Skeletal muscle satellite cell (primary cell): ENCODE results near the gene STRA6. TPM values are rescaled to one million over a fixed set of nuclear protein-coding genes. Genes with fewer than 3 reads are reported as not detected.

Source experiments
- H3K27me3 ChIP-seq: 2 replicates; pipeline ENCODE4 v1.7.0; 2013; ENCODE audit warnings: low read length; ENCODE audit not compliant: control insufficient read depth, insufficient read depth
- H3K36me3 ChIP-seq: 2 replicates; pipeline ENCODE4 v1.7.0; 2013; ENCODE audit warnings: mild to moderate bottlenecking, control low read depth, low read length; ENCODE audit not compliant: insufficient read depth
- H3K4me1 ChIP-seq: 2 replicates; pipeline ENCODE4 v1.7.0; 2013; ENCODE audit warnings: low read length; ENCODE audit not compliant: control insufficient read depth, insufficient read depth
- H3K4me2 ChIP-seq: 2 replicates; pipeline ENCODE4 v1.7.0; 2013; ENCODE audit warnings: mild to moderate bottlenecking, low read length
- H3K4me3 ChIP-seq: 2 replicates; pipeline ENCODE4 v1.7.0; 2013; ENCODE audit warnings: low read length
- H3K9ac ChIP-seq: 2 replicates; pipeline ENCODE4 v1.7.0; 2013; ENCODE audit warnings: mild to moderate bottlenecking, low read depth, low read length, moderate library complexity
- H3K9me3 ChIP-seq: replicated peaks from 2 replicates; pipeline ENCODE4 v1.7.0; 2013; ENCODE audit warnings: mild to moderate bottlenecking, control low read depth, low read length
- total RNA-seq: library from RNA; depleted of rRNA; stranded (reverse); fragments of >200 nt; gene quantifications from 2 replicates; pipeline ENCODE4 v1.2.3, GENCODE V29; 2012; rRNA removed

Gene STRA6, protein sequence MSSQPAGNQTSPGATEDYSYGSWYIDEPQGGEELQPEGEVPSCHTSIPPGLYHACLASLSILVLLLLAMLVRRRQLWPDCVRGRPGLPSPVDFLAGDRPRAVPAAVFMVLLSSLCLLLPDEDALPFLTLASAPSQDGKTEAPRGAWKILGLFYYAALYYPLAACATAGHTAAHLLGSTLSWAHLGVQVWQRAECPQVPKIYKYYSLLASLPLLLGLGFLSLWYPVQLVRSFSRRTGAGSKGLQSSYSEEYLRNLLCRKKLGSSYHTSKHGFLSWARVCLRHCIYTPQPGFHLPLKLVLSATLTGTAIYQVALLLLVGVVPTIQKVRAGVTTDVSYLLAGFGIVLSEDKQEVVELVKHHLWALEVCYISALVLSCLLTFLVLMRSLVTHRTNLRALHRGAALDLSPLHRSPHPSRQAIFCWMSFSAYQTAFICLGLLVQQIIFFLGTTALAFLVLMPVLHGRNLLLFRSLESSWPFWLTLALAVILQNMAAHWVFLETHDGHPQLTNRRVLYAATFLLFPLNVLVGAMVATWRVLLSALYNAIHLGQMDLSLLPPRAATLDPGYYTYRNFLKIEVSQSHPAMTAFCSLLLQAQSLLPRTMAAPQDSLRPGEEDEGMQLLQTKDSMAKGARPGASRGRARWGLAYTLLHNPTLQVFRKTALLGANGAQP
- 0.44 TPM in 1 of 2 replicates, not detected in the other for total RNA-seq

DNA sequence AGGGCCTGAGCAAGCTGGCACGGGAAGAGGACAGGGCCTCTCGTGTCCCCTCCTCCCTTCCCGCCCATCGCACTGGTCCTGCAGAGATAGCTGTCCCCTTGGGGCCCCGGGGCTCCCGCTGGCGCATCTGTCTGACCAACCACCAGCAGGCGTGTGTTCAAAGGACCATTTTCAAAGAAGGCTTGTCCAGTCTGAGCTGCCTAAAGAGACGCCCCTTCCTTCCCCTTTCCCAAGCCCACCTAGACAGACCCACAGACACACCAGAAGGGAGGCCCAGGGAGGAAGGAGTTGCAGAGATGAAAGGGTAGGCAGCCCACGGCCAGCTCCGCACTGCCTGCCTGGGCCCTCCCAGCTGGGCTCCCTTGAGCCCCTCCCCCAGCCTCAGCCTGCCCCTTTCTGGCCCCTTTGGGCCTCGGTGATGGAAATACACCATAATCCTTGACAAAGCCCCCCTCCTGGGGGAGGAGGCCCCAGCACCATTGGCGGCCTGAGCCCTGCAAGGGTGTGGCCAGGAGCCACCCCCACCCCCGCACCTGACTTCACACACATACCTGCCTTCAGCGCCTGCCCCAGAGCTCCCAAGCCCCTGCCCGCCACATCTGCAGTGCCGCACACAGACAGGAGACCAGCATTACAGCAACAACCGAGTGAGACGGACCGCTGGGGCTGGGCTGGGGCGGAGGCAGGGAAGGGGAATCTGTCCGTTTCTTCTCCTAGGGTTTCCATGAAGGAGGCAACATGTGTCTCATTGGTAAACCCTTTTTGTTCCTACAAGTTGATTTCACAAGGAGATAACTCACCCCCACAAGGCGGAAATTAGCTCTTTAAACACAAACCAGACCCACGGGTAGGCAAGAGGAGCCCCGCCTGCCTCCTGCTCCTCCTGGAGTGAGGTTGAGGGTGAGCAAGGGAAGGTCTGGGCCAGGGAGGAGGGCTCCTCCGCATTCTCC lies at the start of gene STRA6:
STRA6 (minus strand) TSS at position 336 of the 950 bp plus-strand sequence. CDS start 520 bp downstream, outside the sequence.
- H3K4me2 ChIP-seq, result no peak within 1 kb of the TSS
- H3K27me3 ChIP-seq, result peaks cover 20% of the 10 kb centered on the region
- no peak within 1 kb of the TSS for H3K9ac ChIP-seq
- H3K4me3 ChIP-seq, result no peak within 1 kb of the TSS
- H3K36me3 ChIP-seq, result no peaks in the 10 kb centered on the region
- H3K9me3 ChIP-seq, result no peaks in the 10 kb centered on the region
- H3K4me1 ChIP-seq, result peaks cover 42% of the 10 kb centered on the region

GRCh38 chr15:74252291-74252690 lies 49.7 kb upstream of the STRA6 start:
- Histone ChIP-seq H3K9me3 (no peaks in the 10 kb centered on the region), H3K4me2 (no peak overlapping the region), H3K4me1 (peaks cover 22% of the 10 kb centered on the region), H3K36me3 (no peaks in the 10 kb centered on the region), H3K9ac (no peak overlapping the region), H3K4me3 (no peak overlapping the region), H3K27me3 (peaks cover 26% of the 10 kb centered on the region)

- no peak overlapping the region for H3K9ac ChIP-seq
- peaks cover 22% of the 10 kb centered on the region for H3K4me1 ChIP-seq
- H3K4me2 ChIP-seq, result no peak overlapping the region
- peaks cover 20% of the 10 kb centered on the region for H3K27me3 ChIP-seq
- H3K36me3 ChIP-seq, result no peaks in the 10 kb centered on the region
- no peaks in the 10 kb centered on the region for H3K9me3 ChIP-seq
- no peak overlapping the region for H3K4me3 ChIP-seq
Measured at GRCh38 chr15:74251131-74251811, 48.7 kb upstream of the STRA6 start.

DNA sequence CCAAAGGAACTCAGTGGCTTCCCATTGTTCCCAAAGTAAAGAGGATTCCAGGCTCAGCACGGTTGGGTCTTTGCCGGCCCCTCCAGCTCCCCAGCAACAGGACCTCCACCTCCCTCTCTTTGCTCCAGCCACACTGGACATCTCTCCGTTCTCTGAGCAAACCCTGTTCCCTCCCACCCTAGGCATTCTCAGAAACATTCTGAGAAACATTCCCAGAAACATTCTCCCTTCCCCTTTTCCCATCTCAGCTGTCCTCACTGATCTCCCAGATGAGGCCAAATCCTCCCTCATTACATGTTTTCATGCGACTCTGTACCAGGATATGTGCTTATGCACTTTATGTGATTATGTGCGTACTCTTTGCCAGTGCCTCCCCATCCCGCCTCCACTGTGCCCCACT lies 47.7 kb upstream of the STRA6 start:
- Histone ChIP-seq H3K4me1 (peaks cover 22% of the 10 kb centered on the region), H3K9ac (no peak overlapping the region), H3K9me3 (no peaks in the 10 kb centered on the region), H3K4me2 (no peak overlapping the region), H3K27me3 (peaks cover 22% of the 10 kb centered on the region), H3K36me3 (no peaks in the 10 kb centered on the region), H3K4me3 (no peak overlapping the region)

DNA sequence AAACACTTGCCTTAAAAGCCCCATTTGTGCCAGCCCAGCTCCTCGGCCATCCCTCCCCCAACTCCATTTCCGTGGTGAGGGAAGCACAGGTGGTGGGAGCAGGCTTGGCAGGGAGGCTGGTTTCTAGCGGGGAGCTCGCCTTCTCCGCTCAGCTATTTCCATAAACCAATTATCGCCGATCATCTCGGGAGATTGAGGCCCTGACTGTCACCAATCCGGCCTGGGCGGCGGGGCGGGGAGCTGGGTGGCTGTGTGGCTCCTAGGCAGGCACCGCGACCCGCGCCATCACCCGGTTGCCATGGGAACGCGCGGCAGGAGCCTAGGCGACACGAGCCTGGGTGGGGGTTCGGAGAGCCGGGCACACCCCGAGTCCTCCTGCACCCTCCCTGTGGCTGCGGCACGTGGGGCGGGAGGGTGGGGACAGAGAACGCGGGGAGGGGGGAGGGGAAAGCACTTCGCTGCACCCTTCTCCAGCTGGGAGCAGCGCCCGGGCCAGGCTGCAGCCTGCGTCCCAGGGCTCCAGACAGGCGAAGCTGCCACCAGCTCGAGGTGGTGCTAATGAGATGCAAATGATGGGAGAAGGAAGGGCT lies 42.9 kb upstream of the STRA6 start:
- Histone ChIP-seq H3K4me3 (no peak overlapping the region), H3K27me3 (peaks cover 28% of the 10 kb centered on the region), H3K36me3 (no peaks in the 10 kb centered on the region), H3K9ac (no peak overlapping the region), H3K4me2 (no peak overlapping the region), H3K4me1 (peaks cover 18% of the 10 kb centered on the region), H3K9me3 (no peaks in the 10 kb centered on the region)

- Histone ChIP-seq H3K27me3 (peaks cover 25% of the 10 kb centered on the region), H3K4me3 (no peak overlapping the region), H3K4me2 (no peak overlapping the region), H3K4me1 (peaks cover 23% of the 10 kb centered on the region), H3K9me3 (no peaks in the 10 kb centered on the region), H3K9ac (no peak overlapping the region), H3K36me3 (no peaks in the 10 kb centered on the region)
Measured at GRCh38 chr15:74244822-74245341, 42.3 kb upstream of the STRA6 start.

GRCh38 chr15:74243431-74243830 lies 40.8 kb upstream of the STRA6 start:
- H3K27me3 ChIP-seq, result peaks cover 18% of the 10 kb centered on the region
- H3K36me3 ChIP-seq, result no peaks in the 10 kb centered on the region
- H3K4me2 ChIP-seq, result no peak overlapping the region
- no peak overlapping the region for H3K9ac ChIP-seq
- no peak overlapping the region for H3K4me3 ChIP-seq
- H3K9me3 ChIP-seq, result no peaks in the 10 kb centered on the region
- H3K4me1 ChIP-seq, result peaks cover 37% of the 10 kb centered on the region

- H3K36me3 ChIP-seq, result no peaks in the 10 kb centered on the region
- peaks cover 18% of the 10 kb centered on the region for H3K27me3 ChIP-seq
- H3K4me1 ChIP-seq, result peaks cover 37% of the 10 kb centered on the region
- no peaks in the 10 kb centered on the region for H3K9me3 ChIP-seq
- H3K4me3 ChIP-seq, result no peak overlapping the region
- no peak overlapping the region for H3K9ac ChIP-seq
- H3K4me2 ChIP-seq, result no peak overlapping the region
Measured at GRCh38 chr15:74242441-74243185, 40.0 kb upstream of the STRA6 start.

- Histone ChIP-seq H3K4me2 (no peak overlapping the region), H3K4me3 (no peak overlapping the region), H3K9ac (no peak overlapping the region), H3K27me3 (peaks cover 13% of the 10 kb centered on the region), H3K4me1 (peaks cover 37% of the 10 kb centered on the region), H3K9me3 (no peaks in the 10 kb centered on the region), H3K36me3 (no peaks in the 10 kb centered on the region)
Measured at GRCh38 chr15:74240897-74241614, 38.5 kb upstream of the STRA6 start.
